ENCODE results near the gene NR2E1. TPM values are rescaled to one million over a fixed set of nuclear protein-coding genes. Genes with fewer than 3 reads are reported as not detected.

The NR2E1 gene
- total and polyA plus RNA-seq, 2 donors = not detected

- no peak for DNase-seq (ENCODE audit: extremely low spot score)
- Histone ChIP-seq H3K4me3 (ENCODE audit: low read depth, low read length) (no peak overlapping the region), H3K27ac (ENCODE audit: low read depth) (no peak overlapping the region), H3K4me1 (ENCODE audit: insufficient read depth) (no peaks in the 10 kb centered on the region), H3K36me3 (ENCODE audit: insufficient read depth) (peaks cover 4% of the 10 kb centered on the region)
- 69% methylated on average over 2 of the region's 2 CpGs for WGBS
Observed at GRCh38 chr6:108236791-108237190, 71.0 kb downstream of the NR2E1 start.

DNA sequence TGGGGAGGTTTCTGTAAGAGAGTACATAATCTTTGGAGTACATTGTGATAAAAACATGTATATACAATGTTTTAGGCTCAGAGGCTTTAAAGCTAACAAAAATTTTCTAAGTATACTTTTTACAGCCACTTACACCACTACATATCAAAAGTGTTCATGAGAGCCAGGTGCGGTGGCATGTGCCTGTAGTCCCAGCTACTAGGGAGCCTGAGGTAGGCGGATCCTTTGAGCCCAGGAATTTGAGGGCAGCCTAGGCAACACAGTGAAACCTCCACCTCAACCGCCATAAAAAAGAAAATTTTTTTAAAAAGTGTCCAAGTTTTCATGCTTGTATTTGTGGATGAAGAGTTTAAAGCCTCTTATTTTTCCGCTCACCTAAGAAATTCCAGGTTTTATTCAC is 72.5 kb downstream of the NR2E1 start:
- Histone ChIP-seq H3K4me3 (ENCODE audit: low read depth, low read length) (no peak overlapping the region), H3K36me3 (ENCODE audit: insufficient read depth) (peaks cover 4% of the 10 kb centered on the region), H3K27ac (ENCODE audit: low read depth) (no peak overlapping the region), H3K4me1 (ENCODE audit: insufficient read depth) (no peaks in the 10 kb centered on the region)
- 97% methylated on average over 4 of the region's 4 CpGs for WGBS
- DNase-seq (ENCODE audit: extremely low spot score) = no peak

Other genes with a start within 250 kb of the NR2E1 start
- gene SEC63, start 207.8 kb upstream of the NR2E1 start, total RNA-seq = 85.4 TPM
- 28.2 TPM for gene SEC63, start 207.8 kb upstream of the NR2E1 start, polyA plus RNA-seq
- 37.0 TPM for gene OSTM1, start 91.3 kb upstream of the NR2E1 start, total RNA-seq
- gene OSTM1, start 91.3 kb upstream of the NR2E1 start, polyA plus RNA-seq = 36.0 TPM
- gene SNX3, start 95.0 kb downstream of the NR2E1 start, total RNA-seq = 265 TPM
- 250 TPM for gene SNX3, start 95.0 kb downstream of the NR2E1 start, polyA plus RNA-seq
- 9.1 TPM for gene AFG1L, start 129.0 kb downstream of the NR2E1 start, total RNA-seq
- 1.8 TPM for gene AFG1L, start 129.0 kb downstream of the NR2E1 start, polyA plus RNA-seq

Measured in urinary bladder (tissue), 4 donors.